K562 (cell line): ENCODE measurements around the gene HPRT1. TPM values are rescaled to one million over a fixed set of nuclear protein-coding genes. Genes with fewer than 3 reads are reported as not detected.

Experiments
- BRCA1 ChIP-seq, 2 experiments: fragments of 450-650 bp in 1 of 2; sonication (generic) in 1 of 2; formaldehyde crosslinking in 1 of 2; IDR thresholded peaks; 2 replicates each; pipeline versions ENCODE4 v1.5.0 to v1.6.1; 2017 to 2020; ENCODE audit warnings: mild to moderate bottlenecking in 1 of 2, missing genetic modification reagents in 1 of 2
- CBX5 ChIP-seq: IDR thresholded peaks from 2 replicates; pipeline ENCODE4 v1.6.1; 2014; ENCODE audit warnings: low read depth, borderline replicate concordance
- CREB1 ChIP-seq, 2 experiments: sonication (generic) in 1 of 2; formaldehyde crosslinking in 1 of 2; IDR thresholded peaks; 2 replicates each; pipeline versions ENCODE4 v1.6.1 to v1.8.0; 2012 to 2022; ENCODE audit warnings: inconsistent platforms in 1 of 2, mild to moderate bottlenecking in 1 of 2, missing genetic modification reagents in 1 of 2, moderate library complexity in 1 of 2
- FOXA1 ChIP-seq: fragments of 450-650 bp; IDR thresholded peaks from 2 replicates; pipeline ENCODE4 v1.6.1; 2016; ENCODE audit warnings: mild to moderate bottlenecking, borderline replicate concordance
- HOXB6 ChIP-seq: fragments of 250-450 bp; sonication (Bioruptor Pico); IDR thresholded peaks from 2 replicates; pipeline ENCODE4 v1.5.1; 2022; ENCODE audit warnings: mild to moderate bottlenecking, borderline replicate concordance
- MBD2 ChIP-seq: sonication (generic); IDR thresholded peaks from 2 replicates; pipeline ENCODE4 v1.6.1; 2016; ENCODE audit warnings: low read depth, borderline replicate concordance
- MCM7 ChIP-seq, 2 experiments: fragments of 450-650 bp; IDR thresholded peaks; 2 replicates each; pipeline ENCODE4 v1.6.1; 2016 to 2018
- POLR2AphosphoS5 ChIP-seq: IDR thresholded peaks from 2 replicates; pipeline ENCODE4 v1.6.1; 2011; ENCODE audit warnings: mild to moderate bottlenecking, low read depth, low read length, moderate library complexity; ENCODE audit not compliant: control insufficient read depth, insufficient read depth
- SREBF1 ChIP-seq: fragments of 150-350 bp; IDR thresholded peaks from 2 replicates; pipeline ENCODE4 v1.6.1; 2014; ENCODE audit warnings: antibody characterized with exemption, low read depth, low read length, borderline replicate concordance
- TAF7 ChIP-seq: fragments of 450-650 bp; IDR thresholded peaks from 2 replicates; pipeline ENCODE4 v1.6.1; 2016; ENCODE audit warnings: missing genetic modification characterization, missing compliant biosample characterization
- TCF7L2 ChIP-seq: fragments of 150-350 bp; IDR thresholded peaks from 2 replicates; pipeline ENCODE4 v1.6.1; 2016; ENCODE audit warnings: low read depth, mild to moderate bottlenecking, low read length, moderate library complexity
- ZNF133 ChIP-seq: fragments of 250-450 bp; sonication (Bioruptor Pico); IDR thresholded peaks from 2 replicates; pipeline ENCODE4 v1.4.0; 2020; ENCODE audit warnings: mild to moderate bottlenecking
- ZNF140 ChIP-seq: fragments of 250-450 bp; sonication (Bioruptor Pico); IDR thresholded peaks from 2 replicates; pipeline ENCODE4 v1.8.0; 2021; ENCODE audit warnings: moderate library complexity, mild to moderate bottlenecking, inconsistent platforms
- ZNF318 ChIP-seq, 2 experiments: fragments of 450-650 bp; IDR thresholded peaks; 2 replicates each; pipeline ENCODE4 v1.6.1; 2016; ENCODE audit warnings: mild to moderate bottlenecking in 2 of 2, borderline replicate concordance in 1 of 2, low read depth in 1 of 2, moderate library complexity in 1 of 2
- ZNF384 ChIP-seq: IDR thresholded peaks from 2 replicates; pipeline ENCODE4 v1.6.1; 2012; ENCODE audit warnings: low read depth, low read length, improper control_type of control experiment
- ZNF561 ChIP-seq: fragments of 450-650 bp; formaldehyde crosslinking; conservative IDR thresholded peaks from 2 replicates; pipeline ENCODE4 v1.4.0; 2020; ENCODE audit warnings: mild to moderate bottlenecking, moderate library complexity
- polyA plus RNA-seq, 8 experiments: library from polyadenylated mRNA; depleted of rRNA in 4 of 8; stranded (reverse) in 5 of 8; unstranded in 3 of 8; fragments of >200 nt; fragmentation: Nextera tagmentation in 2 of 8; fragmentation: Illumina TruSeq in 1 of 8; extraction: Ambion mirVana in 2 of 8; extraction: Trizol in 1 of 8; gene quantifications; 2 replicates each; pipeline versions ENCODE4 v1.2.1 to v1.2.3, GENCODE V29; 2011 to 2014; ENCODE audit warnings: inconsistent platforms in 1 of 8, missing spikeins in 1 of 8
- total RNA-seq, 7 experiments: library from RNA; depleted of rRNA in 6 of 7; stranded (reverse); fragments of >200 nt in 6 of 7; fragmentation: Illumina TruSeq in 2 of 7; extraction: Trizol in 2 of 7; gene quantifications; 2 replicates each; pipeline versions ENCODE4 v1.2.1 to v1.2.3, GENCODE V29; 2011 to 2021; ENCODE audit warnings: low replicate concordance in 1 of 7
- TF ChIP-seq, protein P1 (sequence below), 2 experiments: IDR thresholded peaks; 2 replicates each; pipeline ENCODE4 v1.6.1; 2012; ENCODE audit warnings: improper control_type of control experiment in 2 of 2, low read depth in 2 of 2, low read length in 2 of 2, borderline replicate concordance in 1 of 2

Gene HPRT1
- total and polyA plus RNA-seq, 9 of the 15 experiments (the other 6 are each of a cell fraction or from before 2014, with no cell fraction given), result 24.4 to 158 (median 104) TPM

DNA sequence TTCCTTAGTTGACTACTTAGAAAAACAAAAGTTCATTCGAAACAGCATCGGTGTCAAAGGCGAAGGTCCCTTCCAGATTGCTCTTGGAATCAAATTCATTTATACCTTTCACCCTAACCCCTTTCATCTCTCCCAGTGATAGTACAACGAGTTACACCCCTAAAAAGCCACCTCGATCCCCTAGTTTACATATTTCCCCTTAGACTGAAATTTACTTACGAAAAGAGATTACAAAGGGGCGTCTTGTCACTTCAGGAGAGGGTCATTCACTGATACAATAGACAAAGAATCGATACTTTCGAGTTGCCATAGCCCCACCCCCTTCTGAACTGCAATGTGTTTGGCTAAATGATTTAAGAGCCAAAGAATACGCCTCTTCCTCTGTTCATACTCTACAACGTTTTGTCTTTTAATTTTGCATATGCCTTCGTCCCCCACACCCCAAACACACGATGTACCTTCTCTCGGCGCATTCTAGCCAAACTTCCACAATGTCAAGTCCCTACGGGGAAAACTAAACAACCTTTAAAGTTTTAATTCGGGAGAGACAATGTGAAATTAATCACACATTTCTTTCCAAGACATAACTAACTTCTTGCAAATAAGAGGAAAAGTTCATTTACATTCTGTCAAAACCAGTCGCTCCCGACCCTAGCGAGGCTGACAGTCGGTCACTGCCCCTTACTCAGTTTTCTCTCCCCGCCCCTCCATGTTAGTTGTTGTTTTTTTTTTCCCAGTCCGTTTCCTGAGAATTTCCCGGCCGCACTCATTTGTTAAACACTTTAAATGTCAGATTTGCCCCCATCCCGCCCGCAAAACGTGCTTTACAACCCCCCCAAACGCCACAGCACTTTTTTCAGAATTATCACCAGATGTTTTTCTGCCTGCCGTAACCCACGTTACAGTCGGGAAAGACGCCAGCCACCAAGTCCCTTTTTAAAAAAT is 88.6 kb downstream of the HPRT1 start (continued):
- TF ChIP-seq, protein P1, sequence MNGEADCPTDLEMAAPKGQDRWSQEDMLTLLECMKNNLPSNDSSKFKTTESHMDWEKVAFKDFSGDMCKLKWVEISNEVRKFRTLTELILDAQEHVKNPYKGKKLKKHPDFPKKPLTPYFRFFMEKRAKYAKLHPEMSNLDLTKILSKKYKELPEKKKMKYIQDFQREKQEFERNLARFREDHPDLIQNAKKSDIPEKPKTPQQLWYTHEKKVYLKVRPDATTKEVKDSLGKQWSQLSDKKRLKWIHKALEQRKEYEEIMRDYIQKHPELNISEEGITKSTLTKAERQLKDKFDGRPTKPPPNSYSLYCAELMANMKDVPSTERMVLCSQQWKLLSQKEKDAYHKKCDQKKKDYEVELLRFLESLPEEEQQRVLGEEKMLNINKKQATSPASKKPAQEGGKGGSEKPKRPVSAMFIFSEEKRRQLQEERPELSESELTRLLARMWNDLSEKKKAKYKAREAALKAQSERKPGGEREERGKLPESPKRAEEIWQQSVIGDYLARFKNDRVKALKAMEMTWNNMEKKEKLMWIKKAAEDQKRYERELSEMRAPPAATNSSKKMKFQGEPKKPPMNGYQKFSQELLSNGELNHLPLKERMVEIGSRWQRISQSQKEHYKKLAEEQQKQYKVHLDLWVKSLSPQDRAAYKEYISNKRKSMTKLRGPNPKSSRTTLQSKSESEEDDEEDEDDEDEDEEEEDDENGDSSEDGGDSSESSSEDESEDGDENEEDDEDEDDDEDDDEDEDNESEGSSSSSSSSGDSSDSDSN (IDR thresholded peaks at IDR 0.05; ENCODE audit: borderline replicate concordance in 1 of 2, low read depth in 2 of 2, low read length in 2 of 2), result no peak
- TF ChIP-seq TAF7 (tag) (no peak), FOXA1 (no peak), TCF7L2 (no peak), POLR2AphosphoS5 (no peak), SREBF1 (no peak), ZNF133 (CRISPR knock-in tag) (no peak), CREB1 (IDR thresholded peaks at IDR 0.05) (no peak), CREB1 (CRISPR knock-in tag; IDR thresholded peaks at IDR 0.05) (no peak), CBX5 (no peak), ZNF318 (IDR thresholded peaks at IDR 0.05; ENCODE audit: borderline replicate concordance in 1 of 2, low read depth in 1 of 2) (no peak), ZNF140 (no peak), MBD2 (no peak), BRCA1 (IDR thresholded peaks at IDR 0.05) (no peak), BRCA1 (CRISPR knock-in tag; IDR thresholded peaks at IDR 0.05) (no peak), HOXB6 (CRISPR knock-in tag) (no peak), MCM7 (IDR thresholded peaks at IDR 0.05) (no peak), ZNF561 (CRISPR knock-in tag) (no peak), ZNF384 (no peak)
